HepG2 (cell line): Measurements from ENCODE around the gene IDH3G. TPM values are rescaled to one million over a fixed set of nuclear protein-coding genes. Genes with fewer than 3 reads are reported as not detected.
A peak's percentile ranks its signal among the peaks of the same experiment; 100 is the strongest.

ENCODE experiments used
- ATAC-seq: fragments of 200-7000 bp; cut with Tn5 transposase; 3 replicates; pipeline ENCODE4 v1.9.1; 2020; ENCODE audit warnings: mild to moderate bottlenecking, moderate library complexity
- BruUV-seq: library from RNA; stranded (reverse); fragments of 400-500 nt; replicated peaks from 2 replicates; lab custom pipeline; 2021; lab: Mats Ljungman, UMichigan
- CTCF ChIA-PET: fragments of 300-600 bp; formaldehyde crosslinking; extraction: SDS; loops from one replicate; lab custom pipeline; 2021; ENCODE audit warnings: low total read pairs, inconsistent platforms, low intra/inter-chr PET ratio; lab: Yijun Ruan, JAX
- POLR2A ChIA-PET: fragments of 350-600 bp; sonication (Branson Sonifier 250); formaldehyde crosslinking; loops from one replicate; lab custom pipeline; 2020; ENCODE audit warnings: antibody characterized with exemption, inconsistent platforms; lab: Yijun Ruan, JAX
- DNase-seq: peaks from one replicate; pipeline ENCODE4 v3.0.0-alpha.2; 2015; ENCODE audit warnings: low spot score
- FAIRE-seq: peaks from 3 replicates; lab custom pipeline; 2011; peaks lifted over from hg19 to GRCh38; lab: Jason Lieb, UNC
- H2AFZ ChIP-seq: one replicate; pipeline ENCODE4 v1.6.1; 2011; ENCODE audit warnings: low read length, inconsistent platforms
- H3K27ac ChIP-seq: fragments of 300-600 bp; 3 replicates; pipeline ENCODE4 v1.8.0; 2011; ENCODE audit warnings: mixed run types, mild to moderate bottlenecking, mixed read lengths, low read length, inconsistent platforms; ENCODE audit not compliant: insufficient read depth; ENCODE audit errors: extremely low read length
- H3K27me3 ChIP-seq, 2 experiments: fragments of 200-600 bp in 1 of 2; 2 replicates in 1 of 2; 3 replicates in 1 of 2; pipeline versions ENCODE4 v1.6.0 to v1.8.0; 2011; ENCODE audit warnings: low read length in 2 of 2, mild to moderate bottlenecking in 2 of 2, moderate library complexity in 2 of 2, inconsistent platforms in 1 of 2; ENCODE audit not compliant: insufficient read depth in 2 of 2, control insufficient read depth in 1 of 2
- H3K36me3 ChIP-seq, 2 experiments: fragments of 200-600 bp in 1 of 2; replicated peaks in 1 of 2; 2 replicates in 1 of 2; 3 replicates in 1 of 2; pipeline versions ENCODE4 v1.5.1 to v1.8.0; 2011; ENCODE audit warnings: low read length in 2 of 2, inconsistent platforms in 1 of 2; ENCODE audit not compliant: insufficient read depth in 2 of 2, control insufficient read depth in 1 of 2
- H3K4me1 ChIP-seq: 2 replicates; pipeline ENCODE4 v1.5.1; 2012; ENCODE audit warnings: low read length, inconsistent platforms; ENCODE audit not compliant: insufficient read depth
- H3K4me2 ChIP-seq: 2 replicates; pipeline ENCODE4 v1.6.0; 2011; ENCODE audit warnings: low read depth, low read length, inconsistent platforms
- H3K4me3 ChIP-seq, 3 experiments: fragments of 200-600 bp in 1 of 3; sonication (generic), shearing (Covaris generic) in 1 of 3; replicated peaks in 1 of 3; 2 replicates each; pipeline ENCODE4 v1.5.1; 2011 to 2016; ENCODE audit warnings: low read length in 3 of 3, inconsistent platforms in 2 of 3, low read depth in 2 of 3, mild to moderate bottlenecking in 2 of 3, control low read depth in 1 of 3, mixed read lengths in 1 of 3; ENCODE audit not compliant: insufficient read depth in 1 of 3
- H3K79me2 ChIP-seq: one replicate; pipeline ENCODE4 v1.6.1; 2011; ENCODE audit warnings: low read length, inconsistent platforms; ENCODE audit not compliant: insufficient read depth
- H3K9ac ChIP-seq: 2 replicates; pipeline ENCODE4 v1.6.0; 2011; ENCODE audit warnings: mild to moderate bottlenecking, low read depth, low read length, inconsistent platforms; ENCODE audit not compliant: insufficient read depth
- H3K9me3 ChIP-seq: 2 replicates; pipeline ENCODE4 v1.5.1; 2012; ENCODE audit warnings: mild to moderate bottlenecking, low read length
- H4K20me1 ChIP-seq: 2 replicates; pipeline ENCODE4 v1.6.0; 2011; ENCODE audit warnings: inconsistent platforms, mild to moderate bottlenecking, low read length, moderate library complexity; ENCODE audit not compliant: insufficient read depth
- HDAC1 ChIP-seq: sonication (generic); formaldehyde crosslinking; IDR thresholded peaks from 2 replicates; pipeline ENCODE4 v1.5.1; 2020; ENCODE audit warnings: mild to moderate bottlenecking, missing genetic modification reagents
- PTBP1 ChIP-seq: fragments of 200-400 bp; formaldehyde crosslinking; IDR thresholded peaks from 2 replicates; pipeline ENCODE4 v1.6.1; 2018; ENCODE audit warnings: low read length, low read depth; ENCODE audit not compliant: poor library complexity, severe bottlenecking
- ZBTB33 ChIP-seq: sonication (generic); formaldehyde crosslinking; IDR thresholded peaks from 2 replicates; pipeline ENCODE4 v1.4.0; 2020; ENCODE audit warnings: missing genetic modification reagents
- WGBS: methylation state at CpG from one replicate; pipeline ENCODE4 v1.1.6; 2017; ENCODE audit warnings: low lambda C conversion rate; 5-methylcytosine and 5-hydroxymethylcytosine counted together
- in situ Hi-C: cut with HindIII; loops from 2 replicates; pipeline ENCODE4 v1.10.0; 2017; ENCODE audit warnings: low pct_unique_long_range_greater_than_20kb; ENCODE audit not compliant: extremely low pct_ligation_motif_present
- intact Hi-C: fragments of 100-400 bp; cut with micrococcal nuclease; formaldehyde crosslinking; loops from one replicate; pipeline ENCODE4 v1.10.0; 2022; ENCODE audit not compliant: unreplicated experiment
- polyA plus RNA-seq, 8 experiments: library from polyadenylated mRNA; depleted of rRNA in 3 of 8; stranded (reverse) in 7 of 8; unstranded in 1 of 8; fragments of >200 nt; fragmentation: Illumina TruSeq in 4 of 8; extraction: Trizol in 4 of 8; gene quantifications; 2 replicates each; pipeline versions ENCODE4 v1.2.1 to v1.2.3, GENCODE V29; 2011 to 2016; ENCODE audit warnings: low read depth in 4 of 8, missing spikeins in 1 of 8, mixed read lengths in 1 of 8; ENCODE audit not compliant: insufficient read depth in 1 of 8
- total RNA-seq, 5 experiments: library from RNA; depleted of rRNA; stranded (reverse); fragments of >200 nt; fragmentation: Illumina TruSeq; extraction: Trizol; gene quantifications; 2 replicates each; pipeline ENCODE4 v1.2.3, GENCODE V29; 2016; ENCODE audit warnings: low read depth in 1 of 5
- TF ChIP-seq, protein P1 (sequence below): sonication (generic); formaldehyde crosslinking; IDR thresholded peaks from 2 replicates; pipeline ENCODE4 v1.4.0; 2020; ENCODE audit warnings: missing genetic modification reagents, borderline replicate concordance

IDH3G gene
- total and polyA plus RNA-seq, 2 of the 13 experiments (the other 11 are each of a cell fraction or from before 2014, with no cell fraction given) = 18.7 to 35.5 TPM

DNA sequence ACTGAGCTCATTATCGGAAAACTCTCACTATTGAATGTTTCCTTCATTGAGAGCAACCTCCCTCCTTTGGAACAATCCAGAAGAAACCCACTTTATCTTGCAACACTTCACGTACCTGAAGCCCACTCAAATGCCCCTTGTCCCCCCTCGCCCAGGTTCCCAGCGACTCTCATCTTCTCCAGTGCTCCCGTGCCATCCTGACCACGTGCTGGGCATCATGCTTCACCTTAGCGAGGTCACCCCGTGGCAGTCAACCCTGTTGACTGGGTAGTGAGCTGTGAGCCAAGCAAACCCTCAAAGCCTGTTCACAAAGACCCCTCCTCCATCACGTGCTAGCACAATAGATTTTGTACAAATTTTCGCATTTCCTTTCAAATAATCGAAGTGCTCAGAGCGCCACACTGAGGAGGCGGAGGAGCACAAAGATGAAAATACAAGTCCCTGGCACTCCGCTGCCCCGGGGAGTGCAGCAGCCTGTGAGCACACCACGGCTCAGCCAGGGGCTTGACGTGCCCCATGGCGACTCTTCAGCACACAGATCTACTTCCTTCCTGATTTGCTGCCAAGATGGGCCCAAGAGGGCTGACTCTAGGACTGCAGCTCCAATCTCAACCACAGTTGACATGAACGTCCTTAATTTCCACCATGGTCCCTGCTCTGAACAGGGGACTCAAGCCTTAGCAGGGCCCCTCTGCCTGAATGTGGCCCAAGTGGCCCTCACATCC is 20.6 kb upstream of the IDH3G start:
- BruUV-seq = no TSS peak
- Histone ChIP-seq H2AFZ (no peak overlapping the region), H3K4me3 (no peak overlapping the region), H3K4me1 (0 out of 2 replicates have a peak, but pooled peaks cover 6% of the 10 kb centered on the region), H3K36me3 (no peaks in the 10 kb centered on the region), H3K27me3 (peaks cover 3 to 26% of the 10 kb centered on the region in 2 experiments; a peak in 3 of 5 replicates), H3K9me3 (no peaks in the 10 kb centered on the region), H3K27ac (no peak overlapping the region), H3K4me2 (no peak overlapping the region), H3K9ac (no peak overlapping the region), H4K20me1 (no peaks in the 10 kb centered on the region), H3K79me2 (no peaks in the 10 kb centered on the region)
- ChIA-PET CTCF (no interaction called here), POLR2A (no interaction called here)
- TF ChIP-seq ZBTB33 = peak; percentile 52
- TF ChIP-seq PTBP1 = no peak
- TF ChIP-seq, protein P1, sequence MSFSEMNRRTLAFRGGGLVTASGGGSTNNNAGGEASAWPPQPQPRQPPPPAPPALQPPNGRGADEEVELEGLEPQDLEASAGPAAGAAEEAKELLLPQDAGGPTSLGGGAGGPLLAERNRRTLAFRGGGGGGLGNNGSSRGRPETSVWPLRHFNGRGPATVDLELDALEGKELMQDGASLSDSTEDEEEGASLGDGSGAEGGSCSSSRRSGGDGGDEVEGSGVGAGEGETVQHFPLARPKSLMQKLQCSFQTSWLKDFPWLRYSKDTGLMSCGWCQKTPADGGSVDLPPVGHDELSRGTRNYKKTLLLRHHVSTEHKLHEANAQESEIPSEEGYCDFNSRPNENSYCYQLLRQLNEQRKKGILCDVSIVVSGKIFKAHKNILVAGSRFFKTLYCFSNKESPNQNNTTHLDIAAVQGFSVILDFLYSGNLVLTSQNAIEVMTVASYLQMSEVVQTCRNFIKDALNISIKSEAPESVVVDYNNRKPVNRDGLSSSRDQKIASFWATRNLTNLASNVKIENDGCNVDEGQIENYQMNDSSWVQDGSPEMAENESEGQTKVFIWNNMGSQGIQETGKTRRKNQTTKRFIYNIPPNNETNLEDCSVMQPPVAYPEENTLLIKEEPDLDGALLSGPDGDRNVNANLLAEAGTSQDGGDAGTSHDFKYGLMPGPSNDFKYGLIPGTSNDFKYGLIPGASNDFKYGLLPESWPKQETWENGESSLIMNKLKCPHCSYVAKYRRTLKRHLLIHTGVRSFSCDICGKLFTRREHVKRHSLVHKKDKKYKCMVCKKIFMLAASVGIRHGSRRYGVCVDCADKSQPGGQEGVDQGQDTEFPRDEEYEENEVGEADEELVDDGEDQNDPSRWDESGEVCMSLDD = no peak
- no peak for TF ChIP-seq HDAC1
- no peak for ATAC-seq
- WGBS = 42% methylated on average over 11 of the region's 19 CpGs
- no peak for DNase-seq
- in situ Hi-C loops (no loop called here), intact Hi-C loops (no loop called here)
- FAIRE-seq = no peak
